Small intestine (tissue), 7 donors: ENCODE results near the gene CAPN9. TPM values are rescaled to one million over a fixed set of nuclear protein-coding genes. Genes with fewer than 3 reads are reported as not detected.
"Not testable (repeated sequence)": the region's sequence is repeated elsewhere in the genome, so short reads cannot be mapped to it uniquely, and the experiment has no call there.

Experiments used
- DNase-seq, 2 donors: peaks; one replicate each; pipeline versions ENCODE4 v3.0.0 to v3.0.0-alpha.2; 2013
- FAIRE-seq: peaks from 2 replicates; lab custom pipeline; 2012; peaks lifted over from hg19 to GRCh38; lab: Jason Lieb, UNC
- H3K27ac ChIP-seq, 3 donors: one replicate each; pipeline ENCODE4 v1.5.1; 2013; ENCODE audit warnings: low read length in 2 of 3, mild to moderate bottlenecking in 2 of 3, control low read depth in 1 of 3, inconsistent platforms in 1 of 3, low read depth in 1 of 3, moderate library complexity in 1 of 3
- H3K27me3 ChIP-seq, 3 donors: one replicate each; pipeline ENCODE4 v1.6.1; 2013; ENCODE audit warnings: low read length in 3 of 3, inconsistent platforms in 1 of 3; ENCODE audit not compliant: control insufficient read depth in 3 of 3, insufficient read depth in 3 of 3
- H3K36me3 ChIP-seq, 3 donors: one replicate each; pipeline ENCODE4 v1.6.1; 2013; ENCODE audit warnings: low read length in 3 of 3, inconsistent platforms in 1 of 3, low read depth in 1 of 3, mild to moderate bottlenecking in 1 of 3, moderate library complexity in 1 of 3; ENCODE audit not compliant: control insufficient read depth in 3 of 3, insufficient read depth in 2 of 3
- H3K4me1 ChIP-seq, 3 donors: one replicate each; pipeline ENCODE4 v1.6.1; 2013; ENCODE audit warnings: low read length in 2 of 3, inconsistent platforms in 1 of 3, low read depth in 1 of 3, mild to moderate bottlenecking in 1 of 3, moderate library complexity in 1 of 3; ENCODE audit not compliant: control insufficient read depth in 3 of 3, insufficient read depth in 2 of 3
- H3K4me3 ChIP-seq, 3 donors: one replicate each; pipeline ENCODE4 v1.5.1; 2013; ENCODE audit warnings: low read length in 3 of 3, control low read depth in 1 of 3, inconsistent platforms in 1 of 3, low read depth in 1 of 3, mild to moderate bottlenecking in 1 of 3, moderate library complexity in 1 of 3
- H3K9me3 ChIP-seq, 2 donors: one replicate each; pipeline ENCODE4 v1.6.1; 2013; ENCODE audit warnings: low read depth in 1 of 2, low read length in 1 of 2; ENCODE audit not compliant: control insufficient read depth in 2 of 2, insufficient read depth in 1 of 2
- WGBS, 3 donors: extraction: QIAGEN DNeasy Blood & Tissue Kit; methylation state at CpG; one replicate each; pipeline ENCODE4 v1.1.7; 2013; 5-methylcytosine and 5-hydroxymethylcytosine counted together
- polyA plus RNA-seq, 4 donors: library from polyadenylated mRNA; stranded (reverse) in 3 of 4; unstranded in 1 of 4; fragments of 200-250 nt in 3 of 4; fragments of 120-200 nt in 1 of 4; gene quantifications; one replicate each; pipeline versions ENCODE4 v1.2.1 to v1.2.3, GENCODE V29; 2013
- donor health status: healthy with polysubstance abuse.
- donor health status: control.
- donor health status: control.
- donor health status: Bipolar disorder and iron deficiency.
- donor health status: healthy.

The CAPN9 gene
- polyA plus RNA-seq, 4 donors: 2.6 to 31.1 (median 16.1) TPM

DNA sequence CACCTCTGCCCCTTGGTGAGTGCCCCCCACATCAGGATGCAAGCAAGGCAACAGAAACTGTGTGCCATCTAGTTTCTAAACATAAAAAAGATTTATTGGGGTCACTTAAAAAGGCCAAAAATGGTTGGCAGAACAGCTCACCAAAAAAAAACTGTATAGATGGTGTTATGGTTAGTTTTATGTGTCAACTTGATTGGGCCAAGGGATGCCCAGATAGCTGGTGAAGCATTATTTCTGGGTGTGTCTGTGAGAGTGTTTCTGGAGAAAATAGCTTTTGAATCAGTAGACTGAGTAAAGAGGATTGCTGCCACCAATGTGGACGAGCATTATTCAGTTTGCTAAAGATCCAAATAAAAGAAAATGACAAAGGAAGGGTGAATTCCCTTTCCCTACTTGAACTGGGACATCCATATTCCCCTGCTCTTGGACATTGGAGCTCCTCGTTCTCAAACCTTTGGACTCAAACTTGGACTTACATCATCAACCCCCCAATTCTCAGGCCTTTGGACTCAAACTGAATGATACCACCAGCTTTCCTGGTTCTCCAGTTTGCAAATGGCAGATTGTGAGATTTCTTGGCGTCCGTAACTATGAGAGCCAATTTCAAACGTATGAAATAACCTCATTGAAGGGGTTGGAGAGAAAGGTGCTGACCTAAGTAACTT lies 16.9 kb downstream of the CAPN9 start:
- 80 to 89% (median 81%) methylated on average over 5 of the region's 5 CpGs for WGBS, 3 donors
- H3K27me3 ChIP-seq: no peaks in the 10 kb centered on the region
- H3K4me3 ChIP-seq: no peak overlapping the region
- H3K9me3 ChIP-seq: peaks cover 0 to 8% of the 10 kb centered on the region in 2 donors
- FAIRE-seq (no peak), DNase-seq (no peak)
- H3K27ac ChIP-seq: no peak overlapping the region
- H3K4me1 ChIP-seq: no peaks in the 10 kb centered on the region
- H3K36me3 ChIP-seq: no peaks in the 10 kb centered on the region

DNA sequence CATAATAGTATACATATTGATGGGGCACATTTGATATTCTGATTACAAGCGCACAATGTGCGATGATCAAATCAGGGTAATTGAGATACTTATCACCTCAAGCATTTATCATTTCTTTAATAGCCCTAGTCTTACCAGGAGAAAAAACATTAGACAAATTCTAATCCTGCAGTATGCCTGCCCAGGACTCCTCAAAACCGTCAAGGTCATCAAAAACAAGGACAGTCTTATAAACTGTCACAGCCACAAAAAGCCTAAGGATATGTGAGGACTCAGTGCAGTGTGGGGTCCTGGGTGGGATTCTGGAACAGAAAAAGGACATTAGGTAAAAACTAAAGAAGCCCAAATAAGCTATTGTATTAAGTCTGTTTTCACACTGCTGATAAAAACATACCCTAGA lies 19.1 kb downstream of the CAPN9 start:
- Histone ChIP-seq H3K27ac (no peak overlapping the region), H3K4me1 (no peaks in the 10 kb centered on the region), H3K27me3 (no peaks in the 10 kb centered on the region), H3K4me3 (no peak overlapping the region), H3K36me3 (no peaks in the 10 kb centered on the region), H3K9me3 (peaks cover 0 to 17% of the 10 kb centered on the region in 2 donors)
- 90 to 93% (median 91%) methylated on average over 3 of the region's 3 CpGs for WGBS, 3 donors
- FAIRE-seq (no peak), DNase-seq (no peak)

DNA sequence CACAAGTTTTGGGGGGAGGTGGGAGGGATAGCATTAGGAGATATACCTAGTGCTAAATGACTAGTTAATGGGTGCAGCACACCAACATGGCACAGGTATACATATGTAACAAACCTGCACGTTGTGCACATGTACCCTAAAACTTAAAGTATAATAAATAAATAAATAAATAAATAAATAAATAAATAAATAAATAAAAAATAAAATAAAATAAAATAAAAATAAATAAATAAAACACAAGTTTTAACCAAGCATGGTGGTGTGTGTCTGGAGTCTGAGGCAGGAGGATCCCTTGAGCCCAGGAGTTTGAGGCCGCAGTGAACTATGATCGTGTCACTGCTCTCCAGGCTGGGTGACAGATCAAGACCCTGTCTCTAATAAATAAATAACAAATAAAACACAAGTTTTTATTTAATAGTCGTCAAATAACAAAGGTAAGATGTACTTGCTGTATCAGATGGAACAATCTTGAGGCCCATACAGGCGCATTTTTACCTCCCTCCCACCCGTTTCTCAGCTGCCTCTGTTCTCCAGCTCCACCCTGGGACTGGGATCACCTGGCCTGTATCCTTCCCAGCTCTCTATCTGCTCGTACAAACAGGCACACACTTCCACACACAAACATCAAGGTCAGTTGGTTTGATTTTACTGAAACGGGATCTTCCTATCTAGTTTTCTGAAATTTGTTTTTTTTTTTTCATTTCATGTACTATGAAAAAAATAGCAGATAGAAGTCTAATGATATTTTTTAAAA lies 20.8 kb downstream of the CAPN9 start:
- H3K9me3 ChIP-seq: peaks cover 0 to 17% of the 10 kb centered on the region in 2 donors
- DNase-seq, H3K27me3 ChIP-seq, FAIRE-seq, H3K27ac ChIP-seq, H3K4me3 ChIP-seq, H3K4me1 ChIP-seq, H3K36me3 ChIP-seq: not testable (repeated sequence)
- WGBS, 3 donors: 66 to 85% (median 71%) methylated on average over 8 of the region's 8 CpGs

DNA sequence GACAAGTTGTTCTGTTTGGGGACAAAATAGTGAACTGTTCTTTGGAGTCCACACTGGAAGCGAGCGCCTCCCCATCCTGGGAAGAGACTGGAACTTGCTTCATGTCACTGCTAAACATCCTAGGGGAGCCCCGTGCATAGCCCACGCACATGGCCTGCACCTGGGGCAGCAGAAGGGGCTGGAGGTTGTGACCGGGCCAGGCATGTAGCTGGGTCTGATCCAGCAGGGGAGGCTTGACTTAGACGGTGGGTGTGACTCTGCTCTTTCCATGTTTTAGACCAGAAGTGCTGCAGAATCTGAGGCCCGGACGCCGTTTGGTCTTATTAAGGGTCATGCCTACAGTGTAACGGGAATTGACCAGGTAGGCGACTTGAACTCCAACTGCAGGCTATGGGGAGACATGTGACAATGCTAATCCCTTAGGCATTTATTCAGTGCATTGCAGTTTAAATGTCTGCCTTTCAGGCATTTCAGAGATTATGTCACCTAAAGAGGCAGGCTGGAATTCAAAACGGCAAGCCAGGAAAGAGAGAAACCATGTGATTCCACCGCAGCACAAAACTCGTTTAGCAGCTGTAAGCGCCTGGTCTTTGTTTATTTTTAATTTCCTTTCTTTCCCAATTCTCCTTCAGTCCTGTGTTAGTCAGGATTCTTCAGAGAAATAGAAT lies 21.8 kb downstream of the CAPN9 start:
- DNase-seq: no peak
- no peaks in the 10 kb centered on the region for H3K27me3 ChIP-seq
- WGBS, 3 donors: 65 to 81% (median 77%) methylated on average over 15 of the region's 15 CpGs
- H3K4me3 ChIP-seq: no peak overlapping the region
- H3K36me3 ChIP-seq: no peaks in the 10 kb centered on the region
- peaks cover 0 to 13% of the 10 kb centered on the region in 2 donors for H3K9me3 ChIP-seq
- no peak for FAIRE-seq
- H3K4me1 ChIP-seq: no peaks in the 10 kb centered on the region
- H3K27ac ChIP-seq: peak overlapping the region in 2 of 3 donors; percentile 6 to 11

DNA sequence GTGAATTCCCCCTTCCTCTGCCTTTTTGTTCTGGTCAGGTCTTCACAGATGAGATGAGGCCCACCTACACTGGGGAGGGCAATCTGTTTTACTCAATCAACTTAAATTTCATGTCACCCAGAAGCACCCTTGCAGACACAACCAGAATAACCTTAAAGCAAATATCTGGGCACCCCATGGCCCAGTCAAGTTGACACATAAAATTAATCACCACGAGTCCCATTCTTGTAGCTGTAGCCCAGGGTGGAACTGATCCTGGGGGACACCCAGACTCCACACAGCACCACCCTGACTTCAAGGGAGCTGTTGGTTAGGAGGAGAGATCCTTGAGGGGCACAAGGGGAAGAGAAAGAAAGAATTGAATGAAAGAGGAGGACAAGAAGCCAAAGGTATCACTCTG lies 23.1 kb downstream of the CAPN9 start:
- FAIRE-seq: no peak
- Histone ChIP-seq H3K27ac (peak overlapping the region in 1 of 3 donors; percentile 53), H3K4me1 (no peaks in the 10 kb centered on the region), H3K9me3 (peaks cover 0 to 9% of the 10 kb centered on the region in 2 donors), H3K36me3 (no peaks in the 10 kb centered on the region), H3K4me3 (no peak overlapping the region), H3K27me3 (no peaks in the 10 kb centered on the region)
- 84 to 86% (median 85%) methylated on average over 1 of the region's 1 CpG for WGBS, 3 donors
- DNase-seq: no peak

DNA sequence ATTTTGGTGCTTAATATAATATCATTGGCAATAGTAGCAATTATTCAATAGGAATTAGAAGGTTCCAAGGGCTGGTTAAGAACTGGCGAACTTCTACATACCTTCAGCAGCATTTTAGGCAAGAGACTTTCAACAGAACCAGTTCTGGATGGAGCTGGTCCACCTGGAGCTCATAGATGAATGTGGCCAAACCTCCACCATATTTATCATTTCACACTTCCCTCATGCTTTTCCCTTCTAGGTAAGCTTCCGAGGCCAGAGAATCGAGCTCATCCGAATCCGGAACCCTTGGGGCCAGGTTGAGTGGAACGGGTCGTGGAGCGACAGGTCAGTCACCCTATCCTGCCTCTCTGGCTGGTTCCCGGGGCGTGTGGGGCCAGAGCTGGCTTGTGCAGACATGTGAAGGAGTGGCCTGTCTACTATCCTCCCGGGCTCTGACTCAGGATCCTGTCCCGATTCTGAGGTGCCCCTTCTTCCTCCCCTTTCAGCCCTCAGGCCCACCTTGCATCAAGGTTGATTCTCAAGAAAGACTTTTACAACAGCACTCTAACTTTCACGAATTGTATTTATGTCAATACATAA lies 24.7 kb downstream of the CAPN9 start:
- Histone ChIP-seq H3K36me3 (no peaks in the 10 kb centered on the region), H3K4me3 (no peak overlapping the region), H3K27me3 (no peaks in the 10 kb centered on the region), H3K9me3 (peaks cover 0 to 9% of the 10 kb centered on the region in 2 donors), H3K27ac (no peak overlapping the region), H3K4me1 (no peaks in the 10 kb centered on the region)
- WGBS, 3 donors: 86 to 91% (median 87%) methylated on average over 13 of the region's 13 CpGs
- FAIRE-seq: no peak
- DNase-seq: no peak

DNA sequence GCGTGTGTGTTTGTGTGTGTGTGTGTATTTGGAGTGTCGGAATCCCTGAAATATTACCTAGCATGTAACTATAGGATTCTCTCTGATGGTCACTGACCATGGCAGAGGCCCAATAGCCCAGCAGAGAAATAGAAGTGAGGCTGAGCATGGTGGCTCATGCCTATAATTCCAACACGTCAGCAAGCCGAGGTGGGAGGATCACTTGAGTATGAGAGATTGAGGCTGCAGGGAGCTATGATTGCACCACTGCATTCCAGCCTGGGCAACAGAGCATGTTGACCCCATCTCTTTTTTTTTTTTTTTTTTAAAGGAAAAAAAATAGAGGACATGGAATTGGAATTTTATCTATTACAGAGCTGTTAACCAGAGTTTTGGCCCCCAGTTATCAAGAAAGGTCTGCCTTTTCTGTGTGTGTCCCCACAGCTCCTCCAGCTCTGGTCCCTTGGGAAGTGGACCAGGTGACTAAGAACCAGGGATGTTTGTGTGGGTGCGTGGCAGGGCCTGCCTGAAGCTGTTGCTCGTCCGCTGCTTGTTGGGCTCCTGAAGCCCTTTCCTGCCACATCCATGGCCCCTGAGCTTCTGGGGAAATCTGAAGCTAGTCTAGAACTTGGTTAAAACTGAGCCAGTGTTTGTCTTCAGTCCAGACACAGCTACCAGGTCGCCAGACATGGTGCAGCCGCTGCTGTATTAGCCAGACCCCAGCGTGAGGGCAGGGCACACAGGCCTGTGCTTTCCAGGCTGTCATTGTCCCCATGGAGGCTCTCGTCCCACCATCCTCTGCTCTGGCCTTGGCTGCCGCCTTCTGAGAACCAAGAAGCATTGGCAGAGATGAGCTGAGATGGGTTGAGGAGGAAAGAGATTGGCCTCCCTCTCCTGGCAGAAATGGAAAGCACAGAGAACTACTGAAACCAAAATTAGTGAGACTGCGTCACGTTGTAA lies 25.5 kb downstream of the CAPN9 start:
- Histone ChIP-seq H3K4me1 (no peaks in the 10 kb centered on the region), H3K27ac (no peak overlapping the region), H3K27me3 (no peaks in the 10 kb centered on the region), H3K4me3 (no peak overlapping the region), H3K9me3 (peaks cover 0 to 9% of the 10 kb centered on the region in 2 donors), H3K36me3 (no peaks in the 10 kb centered on the region)
- peak; percentile 53 to 63 for DNase-seq
- WGBS, 3 donors: 55 to 57% (median 56%) methylated on average over 14 of the region's 14 CpGs
- FAIRE-seq: no peak
